H9 (cell line): ENCODE data around the gene RNF225. TPM values are rescaled to one million over a fixed set of nuclear protein-coding genes. Genes with fewer than 3 reads are reported as not detected.

Experiments
- DNase-seq: peaks from one replicate; pipeline ENCODE4 v3.0.0-alpha.2; 2017
- H2AFZ ChIP-seq: one replicate; pipeline ENCODE4 v1.6.1; 2013; ENCODE audit warnings: mild to moderate bottlenecking, low read length, control low read depth, moderate library complexity
- H2AK5ac ChIP-seq: 2 replicates; pipeline ENCODE4 v1.6.1; 2013; ENCODE audit warnings: low read length, control low read depth, mixed read lengths; ENCODE audit not compliant: insufficient read length
- H2BK120ac ChIP-seq: one replicate; pipeline ENCODE4 v1.6.1; 2013; ENCODE audit warnings: low read depth, mild to moderate bottlenecking, low read length, control low read depth, inconsistent platforms; ENCODE audit not compliant: poor library complexity, severe bottlenecking
- H2BK12ac ChIP-seq: 2 replicates; pipeline ENCODE4 v1.6.1; 2013; ENCODE audit warnings: low read length, control low read depth, mixed read lengths, low read depth; ENCODE audit not compliant: insufficient read length
- H2BK15ac ChIP-seq: 2 replicates; pipeline ENCODE4 v1.6.1; 2013; ENCODE audit warnings: low read depth, low read length, control low read depth
- H2BK20ac ChIP-seq: one replicate; pipeline ENCODE4 v1.6.1; 2013; ENCODE audit warnings: low read depth, mild to moderate bottlenecking, low read length, control low read depth, inconsistent platforms; ENCODE audit not compliant: poor library complexity, severe bottlenecking
- H2BK5ac ChIP-seq: 2 replicates; pipeline ENCODE4 v1.6.1; 2013; ENCODE audit warnings: low read length, control low read depth, mixed read lengths; ENCODE audit not compliant: insufficient read length
- H3K14ac ChIP-seq: 2 replicates; pipeline ENCODE4 v1.6.1; 2013; ENCODE audit warnings: low read length, control low read depth; ENCODE audit not compliant: insufficient read depth
- H3K18ac ChIP-seq: 2 replicates; pipeline ENCODE4 v1.6.1; 2013; ENCODE audit warnings: low read depth, mild to moderate bottlenecking, mixed read lengths, low read length, control low read depth; ENCODE audit not compliant: insufficient read length
- H3K23ac ChIP-seq: 2 replicates; pipeline ENCODE4 v1.6.1; 2013; ENCODE audit warnings: low read length, control low read depth, mixed read lengths, low read depth; ENCODE audit not compliant: insufficient read length
- H3K23me2 ChIP-seq: 2 replicates; pipeline ENCODE4 v1.6.1; 2013; ENCODE audit warnings: low read depth, mild to moderate bottlenecking, mixed read lengths, low read length, control low read depth; ENCODE audit not compliant: insufficient read length, poor library complexity, severe bottlenecking
- H3K27ac ChIP-seq: 2 replicates; pipeline ENCODE4 v1.5.1; 2013; ENCODE audit warnings: low read length, control low read depth, mixed read lengths, low read depth; ENCODE audit not compliant: insufficient read length
- H3K27me3 ChIP-seq: 2 replicates; pipeline ENCODE4 v1.6.1; 2013; ENCODE audit warnings: low read length, control low read depth, inconsistent platforms; ENCODE audit not compliant: insufficient read depth
- H3K4ac ChIP-seq: 2 replicates; pipeline ENCODE4 v1.6.1; 2013; ENCODE audit warnings: low read depth, mild to moderate bottlenecking, control low read depth, inconsistent platforms, low read length, moderate library complexity
- H3K4me1 ChIP-seq: 2 replicates; pipeline ENCODE4 v1.6.1; 2013; ENCODE audit warnings: low read length, control low read depth, inconsistent platforms; ENCODE audit not compliant: insufficient read depth
- H3K4me2 ChIP-seq: 2 replicates; pipeline ENCODE4 v1.6.1; 2013; ENCODE audit warnings: low read length, control low read depth, mixed read lengths; ENCODE audit not compliant: insufficient read length, insufficient read depth
- H3K56ac ChIP-seq: 2 replicates; pipeline ENCODE4 v1.6.1; 2013; ENCODE audit warnings: low read depth, mild to moderate bottlenecking, mixed read lengths, low read length, control low read depth; ENCODE audit not compliant: insufficient read length
- H3K79me1 ChIP-seq: 2 replicates; pipeline ENCODE4 v1.6.1; 2013; ENCODE audit warnings: low read depth, mild to moderate bottlenecking, moderate library complexity, low read length, control low read depth, inconsistent platforms; ENCODE audit not compliant: insufficient read depth, poor library complexity, severe bottlenecking
- H3K79me2 ChIP-seq: 2 replicates; pipeline ENCODE4 v1.6.1; 2013; ENCODE audit warnings: low read length, control low read depth, inconsistent platforms; ENCODE audit not compliant: insufficient read depth
- H3K9ac ChIP-seq: 2 replicates; pipeline ENCODE4 v1.6.1; 2013; ENCODE audit warnings: low read length, control low read depth, mixed read lengths; ENCODE audit not compliant: insufficient read length; ENCODE audit errors: extremely low read depth
- H3K9me3 ChIP-seq: one replicate; pipeline ENCODE4 v1.6.1; 2013; ENCODE audit warnings: low read depth, low read length, inconsistent platforms; ENCODE audit not compliant: control insufficient read depth
- H3T11ph ChIP-seq: one replicate; pipeline ENCODE4 v1.6.1; 2013; ENCODE audit warnings: mild to moderate bottlenecking, low read length, control low read depth, inconsistent platforms
- H4K20me1 ChIP-seq: one replicate; pipeline ENCODE4 v1.6.1; 2013; ENCODE audit not compliant: control insufficient read depth, insufficient read length, insufficient read depth
- H4K5ac ChIP-seq: 2 replicates; pipeline ENCODE4 v1.6.1; 2013; ENCODE audit warnings: low read depth, mild to moderate bottlenecking, mixed read lengths, low read length, control low read depth; ENCODE audit not compliant: insufficient read length
- H4K8ac ChIP-seq: replicated peaks from 2 replicates; pipeline ENCODE4 v1.6.1; 2013; ENCODE audit warnings: low read length, control low read depth, mixed read lengths, low read depth; ENCODE audit not compliant: insufficient read length
- H4K91ac ChIP-seq: 2 replicates; pipeline ENCODE4 v1.6.1; 2013; ENCODE audit warnings: low read depth, mild to moderate bottlenecking, moderate library complexity, mixed read lengths, low read length, control low read depth; ENCODE audit not compliant: insufficient read length
- H3K27ac Mint-ChIP-seq, 3 experiments: 2 replicates in 2 of 3; 3 replicates in 1 of 3; pipeline ENCODE4 v1.8.0; 2020 to 2021; ENCODE audit warnings: mixed read lengths in 3 of 3, mild to moderate bottlenecking in 1 of 3, moderate library complexity in 1 of 3
- H3K27me3 Mint-ChIP-seq: 2 replicates; pipeline ENCODE4 v1.8.0; 2021; ENCODE audit warnings: low read depth, mild to moderate bottlenecking, moderate library complexity, mixed read lengths
- H3K36me3 Mint-ChIP-seq, 3 experiments: 2 replicates in 2 of 3; 3 replicates in 1 of 3; pipeline ENCODE4 v1.8.0; 2020 to 2021; ENCODE audit warnings: low read depth in 3 of 3, mixed read lengths in 3 of 3; ENCODE audit not compliant: insufficient read depth in 1 of 3
- H3K4me1 Mint-ChIP-seq, 2 experiments: 2 replicates each; pipeline ENCODE4 v1.8.0; 2020; ENCODE audit warnings: mixed read lengths in 2 of 2
- H3K4me3 Mint-ChIP-seq, 2 experiments: 2 replicates in 1 of 2; 3 replicates in 1 of 2; pipeline ENCODE4 v1.8.0; 2020 to 2021; ENCODE audit warnings: mild to moderate bottlenecking in 2 of 2, mixed read lengths in 2 of 2, moderate library complexity in 1 of 2
- H3K9me3 Mint-ChIP-seq, 2 experiments: 2 replicates in 1 of 2; 3 replicates in 1 of 2; pipeline ENCODE4 v1.8.0; 2020; ENCODE audit warnings: mild to moderate bottlenecking in 2 of 2, mixed read lengths in 2 of 2, moderate library complexity in 1 of 2
- CTCF ChIP-seq: fragments of 200-600 bp; sonication (generic); conservative IDR thresholded peaks from 3 replicates; pipeline ENCODE4 v1.8.0; 2021; ENCODE audit warnings: antibody characterized with exemption, mild to moderate bottlenecking
- WGBS: extraction: QIAGEN DNeasy Blood & Tissue Kit; methylation state at CpG from one replicate; pipeline ENCODE4 v1.1.7; 2013; ENCODE audit warnings: missing lambda C conversion rate, low lambda C conversion rate, mixed read lengths; ENCODE audit not compliant: insufficient read length; ENCODE audit errors: extremely low coverage; 5-methylcytosine and 5-hydroxymethylcytosine counted together
- total RNA-seq: library from RNA; stranded (reverse); gene quantifications from 2 replicates; pipeline ENCODE4 v1.2.1, GENCODE V29; 2021

RNF225 gene
- total RNA-seq, 1 experiment from 2014 or later = 2.1 TPM

- Histone ChIP-seq H2BK120ac (no peak overlapping the region), H4K8ac (no peak overlapping the region), H3K79me2 (no peaks in the 10 kb centered on the region), H3K9me3 (no peaks in the 10 kb centered on the region), H3K4me2 (no peak overlapping the region), H3K23me2 (peaks cover 7% of the 10 kb centered on the region), H2BK12ac (no peak overlapping the region), H2AFZ (no peak overlapping the region), H4K91ac (no peak overlapping the region), H3K79me1 (peaks cover 3% of the 10 kb centered on the region), H3K14ac (no peak overlapping the region), H2AK5ac (no peak overlapping the region), H3T11ph (no peak overlapping the region), H4K5ac (no peak overlapping the region), H3K9ac (no peak overlapping the region), H3K56ac (no peak overlapping the region), H3K4ac (no peak overlapping the region), H2BK5ac (no peak overlapping the region), H3K23ac (no peak overlapping the region), H3K27ac (no peak overlapping the region), H2BK20ac (no peak overlapping the region), H3K4me1 (no peaks in the 10 kb centered on the region), H3K18ac (no peak overlapping the region), H3K27me3 (no peaks in the 10 kb centered on the region; the same call in 1 of the 2 replicates), H4K20me1 (peaks cover 5% of the 10 kb centered on the region), H2BK15ac (no peak overlapping the region)
- Mint-ChIP-seq H3K27me3 (peaks cover 9% of the 10 kb centered on the region), H3K9me3 (no peaks in the 10 kb centered on the region), H3K4me3 (peak overlapping the region in 1 of 2 experiments; percentile 36; a peak in 3 of 5 replicates), H3K36me3 (peaks cover 39 to 50% (median 45%) of the 10 kb centered on the region in 3 experiments; a peak in 6 of 7 replicates), H3K4me1 (peaks cover 10 to 11% of the 10 kb centered on the region in 2 experiments), H3K27ac (peak overlapping the region in 1 of 3 experiments; percentile 90; a peak in 3 of 7 replicates)
- no CpG with 5 or more reads among the region's 3 CpGs for WGBS
- DNase-seq = no peak
- no peak for TF ChIP-seq CTCF
Measured at GRCh38 chr19:58394821-58395219, 636 bp upstream of the RNF225 start.
